ENCODE data around the gene FAM81A.

The FAM81A gene

DNA sequence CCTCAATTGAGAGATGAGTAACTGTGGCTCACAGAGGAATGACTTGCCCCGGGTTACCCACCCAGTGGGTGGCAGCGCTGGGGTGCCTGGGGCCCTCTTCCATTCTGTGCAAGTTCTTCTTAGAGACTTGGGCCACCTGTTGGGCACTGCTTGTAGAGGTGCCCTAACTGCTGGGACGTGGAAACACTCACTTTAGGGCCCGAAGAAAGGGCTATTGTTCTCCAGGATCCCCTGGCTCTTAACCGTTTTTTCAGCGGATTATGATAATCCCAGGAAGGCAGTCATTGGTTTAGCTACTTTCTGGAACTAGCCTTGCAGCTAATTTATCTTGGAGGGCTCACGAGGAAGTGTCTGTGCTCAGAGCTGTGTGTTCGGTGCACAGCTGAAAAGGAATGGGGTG, 107.6 kb downstream of the FAM81A start:
- DNase-seq: no peak

DNA sequence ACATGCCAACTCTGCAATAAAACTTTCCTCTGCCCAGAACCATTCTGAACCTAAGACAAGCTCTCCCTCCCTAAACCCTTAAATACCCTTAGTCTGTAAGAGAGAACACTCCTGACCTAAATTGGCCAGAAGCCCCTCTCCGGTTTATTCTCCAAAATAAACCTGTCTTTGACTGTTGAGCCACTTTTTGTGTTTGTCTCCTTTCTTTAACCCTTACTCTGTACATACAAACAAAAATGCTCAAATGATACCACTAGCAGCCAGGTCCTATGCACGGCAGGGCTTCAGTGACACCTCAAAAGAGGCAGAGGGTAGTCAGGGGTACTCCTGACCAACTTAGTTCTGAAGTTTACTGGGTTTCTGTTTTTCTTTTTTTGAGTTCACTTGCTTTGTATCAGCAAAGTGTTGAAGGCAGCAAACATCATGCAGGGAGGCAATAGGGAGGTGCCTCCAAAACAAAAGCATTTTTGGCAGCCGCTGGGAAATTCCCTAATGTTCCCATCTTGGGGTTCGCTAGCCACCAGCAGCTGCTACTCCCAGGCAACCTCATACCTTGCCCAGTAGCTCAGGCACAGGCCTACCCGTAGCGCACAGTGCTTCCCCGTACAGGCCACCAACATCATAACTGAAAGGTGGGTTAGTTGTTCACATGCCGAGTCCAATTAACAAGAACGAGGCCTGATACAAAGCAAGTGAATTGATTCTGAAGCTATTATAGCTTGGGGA, 110.7 kb downstream of the FAM81A start:
- no peak for DNase-seq

DNA sequence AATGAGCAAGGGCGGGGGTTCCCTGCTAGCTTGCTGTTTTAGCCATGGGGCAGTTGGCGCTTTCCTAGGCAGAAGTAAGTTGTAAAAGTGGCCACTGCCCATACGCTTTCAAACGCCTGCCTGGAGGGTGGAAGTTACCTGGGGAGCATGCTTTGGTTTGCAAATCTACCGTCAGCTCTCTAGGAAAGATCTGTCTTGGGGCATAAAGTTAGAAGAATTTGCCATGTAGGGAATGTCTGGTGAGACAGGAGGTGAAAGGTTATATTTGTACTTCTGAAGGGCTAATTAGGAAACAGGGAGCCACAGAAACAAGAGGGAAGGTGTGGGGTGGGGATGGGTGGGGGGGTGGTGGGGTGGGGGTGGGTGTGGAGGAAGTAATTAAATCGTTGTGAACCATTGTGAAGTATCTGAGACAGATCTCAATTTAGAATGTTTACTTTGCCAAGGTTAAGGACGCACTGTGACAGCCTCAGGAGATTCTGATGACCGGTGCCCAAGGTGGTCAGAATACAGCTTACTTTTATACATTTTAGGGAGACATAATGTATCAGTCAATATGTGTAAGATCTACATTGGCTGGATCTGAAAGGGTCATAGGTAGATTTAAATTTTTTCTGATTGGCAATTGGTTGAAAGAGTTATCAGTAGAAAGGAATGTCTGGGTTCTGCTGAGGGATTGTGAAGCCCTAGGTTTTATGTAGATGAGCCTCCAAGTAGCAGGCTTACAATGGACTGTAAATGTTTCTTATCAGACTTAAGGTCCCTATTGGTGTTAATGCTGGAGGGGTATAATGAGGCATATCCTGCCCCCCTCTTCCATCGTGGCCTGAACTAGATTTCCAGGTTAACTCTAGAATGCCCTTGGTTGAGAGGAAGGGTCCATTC, 111.6 kb downstream of the FAM81A start:
- no peak for DNase-seq

DNA sequence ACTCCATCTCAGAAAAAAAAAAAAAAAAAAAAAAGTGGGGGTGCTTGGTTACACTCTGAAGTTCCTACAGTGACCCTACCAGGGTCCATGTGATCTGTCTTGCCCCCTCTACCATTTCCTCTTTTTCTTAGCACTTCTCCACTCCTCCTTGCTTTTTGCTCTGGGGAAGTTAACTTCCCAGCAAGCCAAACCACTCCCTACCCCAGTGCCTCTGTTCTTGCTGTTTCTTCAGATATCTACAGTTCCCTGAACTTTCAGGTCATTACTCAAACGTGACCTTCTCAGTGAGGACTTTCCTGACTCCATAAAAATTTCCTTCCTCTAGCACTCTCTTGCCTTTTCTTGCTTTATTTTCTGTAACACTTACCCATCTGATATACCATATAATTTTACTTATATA, 112.5 kb downstream of the FAM81A start:
- DNase-seq: no peak

DNA sequence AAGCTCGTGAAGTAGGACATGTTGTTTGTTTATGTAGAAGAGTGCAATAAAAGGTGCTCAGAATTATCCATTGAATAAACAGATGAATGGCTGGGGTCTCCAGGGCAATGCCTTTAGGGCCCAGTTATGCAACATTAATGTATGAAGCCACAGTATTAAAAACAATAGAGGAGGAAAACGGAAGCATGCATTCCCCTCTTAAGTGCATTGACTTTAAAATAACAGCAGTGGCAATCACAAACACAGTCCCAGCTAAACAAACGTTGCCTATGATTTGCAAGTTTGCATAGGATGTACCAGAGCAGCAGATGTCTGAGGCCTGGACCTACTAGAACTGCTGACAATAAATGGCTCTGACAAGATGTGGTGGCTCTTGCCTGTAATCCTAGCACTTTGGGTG, 113.0 kb downstream of the FAM81A start:
- DNase-seq: no peak

DNA sequence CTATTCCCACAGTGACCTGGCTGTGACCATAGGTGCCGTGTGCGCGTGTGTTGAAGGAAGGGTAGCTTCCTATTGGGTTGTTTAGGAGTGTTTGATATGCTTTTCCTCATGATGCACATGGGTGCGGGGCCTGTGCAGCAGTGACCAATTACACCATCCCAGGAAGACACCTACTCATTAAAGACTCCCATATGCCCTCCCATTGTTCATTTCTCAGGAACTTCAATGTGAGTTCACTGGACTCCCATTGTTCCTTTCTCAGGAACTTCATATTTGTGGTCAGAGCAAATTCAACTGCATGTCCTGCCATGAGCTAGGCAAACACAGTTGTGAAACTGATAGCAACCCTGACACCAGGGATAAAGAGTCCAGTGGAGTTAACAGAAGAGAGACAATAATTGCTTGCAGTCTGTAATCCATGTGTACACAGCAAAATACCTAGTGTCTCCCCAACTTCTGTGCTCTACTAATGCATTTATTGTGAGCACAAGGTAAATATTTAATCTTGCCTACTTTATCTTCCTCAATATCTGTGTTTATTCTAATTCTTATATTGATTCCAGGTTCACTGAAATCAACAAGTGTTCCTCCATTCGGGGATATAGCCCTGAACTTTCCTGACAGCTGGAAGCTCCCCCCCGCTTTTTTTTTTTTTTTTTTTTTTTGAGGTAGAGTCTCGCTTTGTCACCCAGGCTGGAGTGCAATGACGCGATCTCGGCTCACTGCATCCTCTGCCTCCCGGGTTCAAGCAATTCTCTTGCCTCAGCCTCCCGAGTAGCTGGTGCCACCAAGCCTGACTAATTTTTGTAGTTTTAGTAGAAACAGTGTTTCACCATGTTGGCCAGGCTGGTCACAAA, 116.1 kb downstream of the FAM81A start:
- DNase-seq: no peak

DNA sequence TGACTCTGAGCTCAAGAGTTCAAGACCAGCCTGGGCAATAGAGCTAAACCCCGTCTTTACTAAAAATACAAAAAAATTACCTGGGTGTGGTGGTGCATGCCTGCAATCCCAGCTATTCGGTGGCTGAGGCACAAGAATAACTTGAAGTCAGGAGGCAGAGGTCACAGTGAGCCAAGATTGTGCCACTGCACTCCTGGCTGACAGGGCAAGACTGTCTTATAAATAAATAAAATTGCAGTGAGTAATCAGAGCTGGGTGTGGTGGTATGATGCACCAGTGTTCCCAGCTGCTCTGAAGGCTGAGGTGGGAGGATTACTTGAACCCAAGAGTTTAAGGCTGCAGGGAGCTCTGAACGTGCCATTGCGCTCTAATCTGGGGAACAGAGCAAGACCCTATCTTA, 117.7 kb downstream of the FAM81A start:
- DNase-seq: no peak

DNA sequence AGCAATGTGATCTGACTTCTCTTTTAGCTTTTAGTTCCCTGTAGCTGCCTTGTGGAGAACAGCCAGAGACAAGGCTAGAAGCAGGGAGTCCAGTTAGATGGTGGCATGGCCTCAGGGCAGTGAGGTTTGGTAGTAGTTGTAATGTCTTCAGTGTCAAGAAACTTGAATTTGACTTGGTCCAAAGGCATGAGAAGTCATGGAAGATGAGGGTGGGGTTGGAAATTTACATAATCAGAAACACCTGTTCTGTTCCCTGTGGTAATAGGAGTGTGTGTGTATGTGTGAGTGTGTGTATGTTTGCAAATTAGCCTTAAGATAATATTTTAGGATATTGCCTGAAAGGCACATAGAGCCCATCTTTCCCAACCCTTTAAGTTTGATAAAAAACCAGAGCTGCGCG, 118.4 kb downstream of the FAM81A start:
- DNase-seq: no peak

DNA sequence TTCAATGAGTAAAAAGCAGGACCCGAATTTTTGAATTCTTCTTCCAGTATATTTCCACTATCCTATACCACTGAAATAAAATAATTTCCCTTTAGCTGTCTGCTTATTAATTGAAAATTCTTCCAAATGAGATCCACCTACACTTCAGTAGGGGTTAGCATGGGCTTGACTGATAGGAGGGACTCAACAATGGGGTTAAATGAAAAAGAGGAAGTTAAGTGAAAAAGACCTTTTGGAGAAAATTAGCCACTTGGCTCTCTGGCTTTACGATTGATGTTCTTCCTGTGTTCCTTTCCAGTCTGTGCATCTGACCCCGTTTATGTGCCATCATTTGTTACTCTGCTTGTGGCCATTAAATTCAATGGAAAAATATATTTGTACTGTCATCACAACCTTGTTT, 119.6 kb downstream of the FAM81A start:
- DNase-seq: no peak

DNA sequence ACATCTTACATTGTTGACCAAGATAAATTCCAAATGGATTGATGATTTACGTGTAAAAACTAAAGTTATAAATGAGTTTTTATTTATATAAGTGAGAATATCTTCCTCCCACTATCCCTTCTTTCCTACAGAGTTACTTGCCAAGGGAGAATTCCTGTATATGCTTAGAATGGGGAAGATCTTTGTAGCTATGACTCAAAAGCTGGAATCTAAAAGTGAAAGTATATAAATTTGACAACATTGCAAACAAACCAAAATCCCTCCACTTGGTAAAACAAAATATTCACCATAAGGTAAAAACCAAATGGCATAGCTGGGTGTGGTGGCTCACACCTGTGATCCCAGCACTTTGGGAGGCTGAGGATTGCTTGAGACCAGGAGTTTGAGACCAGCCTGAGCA, 120.9 kb downstream of the FAM81A start:
- no peak for DNase-seq

DNA sequence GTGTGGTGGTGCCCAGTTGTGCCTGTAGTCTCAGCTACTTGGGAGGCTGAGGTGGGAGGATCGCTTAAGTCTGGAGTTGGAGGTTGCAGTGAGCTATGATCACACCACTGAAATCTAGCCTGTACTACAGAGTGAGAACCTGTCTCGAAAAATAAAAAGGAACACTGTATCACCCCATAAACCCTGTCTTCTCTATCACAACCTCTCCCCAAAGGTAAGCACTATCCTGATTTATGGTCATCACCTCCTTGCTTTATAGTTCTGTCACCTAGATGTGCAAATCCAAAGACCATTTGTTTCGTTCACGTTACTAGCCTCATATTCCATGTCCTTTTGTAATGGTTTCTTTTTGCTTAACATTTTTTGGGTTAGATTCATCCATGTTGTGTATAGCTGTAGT, 123.6 kb downstream of the FAM81A start:
- DNase-seq: no peak

DNA sequence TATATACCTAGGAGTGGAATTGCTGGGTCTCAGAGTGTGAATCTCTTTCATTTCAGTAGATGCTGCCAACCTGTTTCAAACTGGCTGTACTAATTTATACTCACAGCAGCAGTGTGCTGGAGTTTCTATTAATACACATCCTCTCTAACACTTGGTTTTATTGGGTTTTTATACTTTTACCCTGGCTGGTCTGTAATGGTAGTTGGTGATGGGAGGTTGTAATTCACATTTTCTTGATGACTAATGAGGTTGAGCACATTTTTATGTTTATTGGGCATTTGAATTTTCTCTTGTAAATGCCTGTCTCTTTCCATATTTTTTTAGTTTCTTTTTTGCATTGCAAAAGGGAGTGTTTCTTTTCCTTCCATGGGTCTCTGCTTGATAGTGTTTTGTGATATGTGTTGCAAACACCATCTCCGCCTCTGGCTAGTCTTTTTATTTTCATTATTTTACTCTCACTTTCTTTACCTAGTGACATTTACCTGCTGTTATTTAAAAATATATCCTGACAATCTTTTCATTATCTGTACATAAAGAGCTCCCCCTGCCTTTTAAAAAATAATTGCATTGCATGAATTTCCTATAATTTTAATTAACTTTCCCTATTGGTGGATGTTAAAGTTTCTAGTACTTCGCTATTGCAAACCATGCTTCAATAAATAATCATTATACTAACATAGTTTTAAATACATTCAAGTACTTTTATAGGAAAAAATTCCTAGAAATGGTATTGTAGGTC, 124.6 kb downstream of the FAM81A start:
- no peak for DNase-seq

DNA sequence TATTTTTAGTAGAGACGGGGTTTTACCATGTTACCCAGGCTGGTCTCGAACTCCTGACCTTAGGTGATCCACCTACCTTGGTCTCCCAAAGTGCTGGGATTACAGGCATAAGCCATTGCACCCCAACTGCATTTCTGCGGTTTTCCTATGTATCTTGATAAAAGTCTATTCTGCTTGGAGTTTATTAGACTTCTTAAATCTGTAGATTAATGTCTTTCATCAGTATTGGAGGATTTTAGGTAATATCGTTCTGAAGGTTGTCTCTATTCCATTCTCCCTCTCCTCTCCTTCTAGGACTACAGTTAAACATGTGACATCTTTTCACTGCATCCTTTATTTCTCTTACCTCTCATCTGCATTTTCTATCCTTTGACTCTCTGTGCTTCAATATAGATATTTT, 127.3 kb downstream of the FAM81A start:
- DNase-seq: no peak

DNA sequence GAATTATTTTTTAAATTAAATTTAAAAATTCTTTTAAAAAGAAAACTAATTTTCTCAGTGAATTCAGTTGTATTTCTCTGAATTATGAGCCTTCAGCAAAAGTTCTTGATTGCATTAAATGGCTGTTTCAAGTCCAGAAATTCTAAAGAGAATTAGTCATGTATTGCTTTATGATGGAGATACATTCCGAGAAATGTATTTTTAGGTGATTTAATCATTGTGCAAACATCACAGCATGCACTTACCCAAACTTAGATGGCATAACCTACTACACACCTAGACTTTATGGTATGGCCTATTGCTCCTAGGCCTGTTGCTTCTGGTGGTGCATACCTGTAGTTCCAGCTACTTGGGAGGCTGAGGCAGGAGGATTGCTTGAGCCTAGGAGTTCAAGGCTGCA, 129.3 kb downstream of the FAM81A start:
- no peak for DNase-seq

DNA sequence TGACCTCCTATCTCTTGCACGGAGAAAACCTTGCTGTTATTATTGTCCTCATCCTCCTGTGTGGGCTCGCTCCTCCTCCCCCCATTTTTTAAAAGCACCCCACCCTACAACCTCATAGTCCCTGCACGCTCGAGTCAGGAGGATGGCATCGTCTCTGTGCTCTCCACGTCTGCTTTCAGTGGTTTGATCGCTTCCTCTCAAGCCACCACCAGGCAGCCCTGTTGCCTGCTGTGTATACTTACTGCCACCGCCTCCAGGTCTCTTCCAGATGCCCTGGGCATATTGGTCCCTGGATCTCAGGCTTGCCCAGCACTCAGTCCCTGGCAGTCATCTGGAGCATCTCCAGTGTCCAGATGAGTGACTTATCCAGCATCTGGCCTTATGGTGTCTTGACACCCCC, 131.5 kb downstream of the FAM81A start:
- no peak for DNase-seq

DNA sequence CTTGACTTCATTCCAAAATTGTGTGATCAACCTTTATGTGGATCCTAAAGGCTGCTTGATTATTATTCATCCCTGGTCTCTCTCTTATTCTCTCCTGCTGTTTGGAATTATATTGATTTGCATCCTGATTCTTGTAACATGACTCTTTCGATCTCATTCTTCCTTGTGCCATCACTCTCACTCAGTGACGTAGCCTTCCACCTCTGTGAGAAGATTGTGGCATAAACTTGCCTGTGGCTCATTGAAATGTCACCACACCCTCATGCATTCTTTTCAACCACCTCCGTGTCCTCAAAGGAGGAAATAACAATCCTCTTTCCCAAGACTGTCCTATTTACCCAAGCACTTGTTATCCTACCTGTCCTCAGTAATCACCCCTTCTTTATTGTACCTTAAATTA, 132.3 kb downstream of the FAM81A start:
- DNase-seq: no peak

DNA sequence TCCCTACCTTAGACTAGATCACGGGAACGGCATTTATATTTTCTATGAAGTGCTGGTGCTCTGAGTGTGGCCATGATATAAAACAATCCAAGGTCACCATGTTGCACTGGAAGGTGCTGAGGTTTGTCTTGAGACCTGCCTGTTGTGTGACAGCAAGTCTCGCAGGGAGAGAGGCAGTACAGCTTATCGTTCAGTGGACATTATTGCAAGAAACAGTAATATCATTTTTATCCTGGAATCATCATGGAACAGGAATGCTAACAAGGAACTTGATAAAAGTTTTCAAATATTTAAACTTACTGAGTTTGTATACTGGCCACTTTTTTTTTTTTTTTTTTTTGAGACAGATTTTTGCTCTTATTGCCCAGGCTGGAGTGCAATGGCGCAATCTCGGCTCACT, 133.6 kb downstream of the FAM81A start:
- no peak for DNase-seq

Measured in stimulated activated naive CD4-positive, alpha-beta T cell (primary cell).